HEK293 (cell line): ENCODE results near the gene FANCC.

ENCODE experiments used
- ZNF146 ChIP-seq: fragments of 450-650 bp; formaldehyde crosslinking; IDR thresholded peaks from 2 replicates; pipeline ENCODE4 v1.5.1; 2016; ENCODE audit warnings: missing biosample characterization, missing genetic modification characterization
- ZNF175 ChIP-seq: fragments of 450-650 bp; formaldehyde crosslinking; IDR thresholded peaks from 2 replicates; pipeline ENCODE4 v1.5.1; 2016; ENCODE audit warnings: missing biosample characterization, missing genetic modification characterization
- ZNF580 ChIP-seq: fragments of 450-650 bp; formaldehyde crosslinking; IDR thresholded peaks from 2 replicates; pipeline ENCODE4 v1.5.1; 2016; ENCODE audit warnings: missing biosample characterization, missing genetic modification characterization
- ZNF792 ChIP-seq: fragments of 450-650 bp; formaldehyde crosslinking; IDR thresholded peaks from 2 replicates; pipeline ENCODE4 v1.5.1; 2016; ENCODE audit warnings: missing biosample characterization, missing genetic modification characterization
- TF ChIP-seq, protein P1 (sequence below): fragments of 450-650 bp; formaldehyde crosslinking; IDR thresholded peaks from 2 replicates; pipeline ENCODE4 v1.5.1; 2016; ENCODE audit warnings: missing biosample characterization, missing genetic modification characterization
- TF ChIP-seq, protein P2 (sequence below): fragments of 450-650 bp; formaldehyde crosslinking; IDR thresholded peaks from 2 replicates; pipeline ENCODE4 v1.5.1; 2016; ENCODE audit warnings: missing biosample characterization, missing genetic modification characterization
- TF ChIP-seq, protein P3 (sequence below): fragments of 450-650 bp; formaldehyde crosslinking; IDR thresholded peaks from 2 replicates; pipeline ENCODE4 v1.5.1; 2016; ENCODE audit warnings: missing biosample characterization, missing genetic modification characterization

DNA sequence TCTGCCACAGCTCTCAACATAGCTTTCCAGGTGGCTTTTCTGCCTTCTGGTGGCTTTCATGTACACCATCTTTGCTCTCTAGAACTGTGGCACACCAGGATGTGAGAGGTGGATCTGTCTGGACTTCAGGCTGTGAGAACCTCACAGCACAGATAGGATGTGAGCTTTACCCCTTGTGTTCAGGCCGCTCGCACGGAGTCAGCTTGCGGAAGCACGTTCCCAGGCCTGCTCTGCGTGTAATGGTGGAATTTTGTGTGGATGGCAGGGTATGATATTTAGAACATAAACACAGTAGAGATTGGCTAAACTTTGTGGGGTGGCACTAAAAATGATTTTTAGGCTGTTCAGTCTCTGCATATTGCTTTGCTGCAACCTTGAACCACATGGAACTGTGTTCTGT, 250.5 kb downstream of the FANCC start:
- TF ChIP-seq ZNF175 (tag by site-specific recombination) (no peak), ZNF580 (no peak), ZNF146 (no peak), ZNF792 (no peak)
- TF ChIP-seq, protein P1, sequence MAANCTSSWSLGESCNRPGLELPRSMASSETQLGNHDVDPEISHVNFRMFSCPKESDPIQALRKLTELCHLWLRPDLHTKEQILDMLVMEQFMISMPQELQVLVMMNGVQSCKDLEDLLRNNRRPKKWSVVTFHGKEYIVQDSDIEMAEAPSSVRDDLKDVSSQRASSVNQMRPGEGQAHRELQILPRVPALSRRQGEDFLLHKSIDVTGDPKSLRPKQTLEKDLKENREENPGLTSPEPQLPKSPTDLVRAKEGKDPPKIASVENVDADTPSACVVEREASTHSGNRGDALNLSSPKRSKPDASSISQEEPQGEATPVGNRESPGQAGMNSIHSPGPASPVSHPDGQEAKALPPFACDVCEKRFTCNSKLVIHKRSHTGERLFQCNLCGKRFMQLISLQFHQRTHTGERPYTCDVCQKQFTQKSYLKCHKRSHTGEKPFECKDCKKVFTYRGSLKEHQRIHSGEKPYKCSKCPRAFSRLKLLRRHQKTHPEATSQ (tag by site-specific recombination) = no peak
- TF ChIP-seq, protein P2, sequence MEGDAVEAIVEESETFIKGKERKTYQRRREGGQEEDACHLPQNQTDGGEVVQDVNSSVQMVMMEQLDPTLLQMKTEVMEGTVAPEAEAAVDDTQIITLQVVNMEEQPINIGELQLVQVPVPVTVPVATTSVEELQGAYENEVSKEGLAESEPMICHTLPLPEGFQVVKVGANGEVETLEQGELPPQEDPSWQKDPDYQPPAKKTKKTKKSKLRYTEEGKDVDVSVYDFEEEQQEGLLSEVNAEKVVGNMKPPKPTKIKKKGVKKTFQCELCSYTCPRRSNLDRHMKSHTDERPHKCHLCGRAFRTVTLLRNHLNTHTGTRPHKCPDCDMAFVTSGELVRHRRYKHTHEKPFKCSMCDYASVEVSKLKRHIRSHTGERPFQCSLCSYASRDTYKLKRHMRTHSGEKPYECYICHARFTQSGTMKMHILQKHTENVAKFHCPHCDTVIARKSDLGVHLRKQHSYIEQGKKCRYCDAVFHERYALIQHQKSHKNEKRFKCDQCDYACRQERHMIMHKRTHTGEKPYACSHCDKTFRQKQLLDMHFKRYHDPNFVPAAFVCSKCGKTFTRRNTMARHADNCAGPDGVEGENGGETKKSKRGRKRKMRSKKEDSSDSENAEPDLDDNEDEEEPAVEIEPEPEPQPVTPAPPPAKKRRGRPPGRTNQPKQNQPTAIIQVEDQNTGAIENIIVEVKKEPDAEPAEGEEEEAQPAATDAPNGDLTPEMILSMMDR (tag by site-specific recombination) = no peak
- TF ChIP-seq, protein P3, sequence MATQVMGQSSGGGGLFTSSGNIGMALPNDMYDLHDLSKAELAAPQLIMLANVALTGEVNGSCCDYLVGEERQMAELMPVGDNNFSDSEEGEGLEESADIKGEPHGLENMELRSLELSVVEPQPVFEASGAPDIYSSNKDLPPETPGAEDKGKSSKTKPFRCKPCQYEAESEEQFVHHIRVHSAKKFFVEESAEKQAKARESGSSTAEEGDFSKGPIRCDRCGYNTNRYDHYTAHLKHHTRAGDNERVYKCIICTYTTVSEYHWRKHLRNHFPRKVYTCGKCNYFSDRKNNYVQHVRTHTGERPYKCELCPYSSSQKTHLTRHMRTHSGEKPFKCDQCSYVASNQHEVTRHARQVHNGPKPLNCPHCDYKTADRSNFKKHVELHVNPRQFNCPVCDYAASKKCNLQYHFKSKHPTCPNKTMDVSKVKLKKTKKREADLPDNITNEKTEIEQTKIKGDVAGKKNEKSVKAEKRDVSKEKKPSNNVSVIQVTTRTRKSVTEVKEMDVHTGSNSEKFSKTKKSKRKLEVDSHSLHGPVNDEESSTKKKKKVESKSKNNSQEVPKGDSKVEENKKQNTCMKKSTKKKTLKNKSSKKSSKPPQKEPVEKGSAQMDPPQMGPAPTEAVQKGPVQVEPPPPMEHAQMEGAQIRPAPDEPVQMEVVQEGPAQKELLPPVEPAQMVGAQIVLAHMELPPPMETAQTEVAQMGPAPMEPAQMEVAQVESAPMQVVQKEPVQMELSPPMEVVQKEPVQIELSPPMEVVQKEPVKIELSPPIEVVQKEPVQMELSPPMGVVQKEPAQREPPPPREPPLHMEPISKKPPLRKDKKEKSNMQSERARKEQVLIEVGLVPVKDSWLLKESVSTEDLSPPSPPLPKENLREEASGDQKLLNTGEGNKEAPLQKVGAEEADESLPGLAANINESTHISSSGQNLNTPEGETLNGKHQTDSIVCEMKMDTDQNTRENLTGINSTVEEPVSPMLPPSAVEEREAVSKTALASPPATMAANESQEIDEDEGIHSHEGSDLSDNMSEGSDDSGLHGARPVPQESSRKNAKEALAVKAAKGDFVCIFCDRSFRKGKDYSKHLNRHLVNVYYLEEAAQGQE (tag by site-specific recombination) = no peak
